ENCODE measurements around the gene EDAR.

EDAR gene

GRCh38 chr2:108919571-108920373 lies 69.2 kb downstream of the EDAR start:
- no peak overlapping the region for H3K27ac ChIP-seq (ENCODE audit: low read depth, low read length)
- no peaks in the 10 kb centered on the region for H3K27me3 ChIP-seq (ENCODE audit: control insufficient read depth in 1 of 2, insufficient read depth in 2 of 2, low read length in 2 of 2)
- no peaks in the 10 kb centered on the region for H3K36me3 ChIP-seq (ENCODE audit: insufficient read depth, low read length)
- no peak overlapping the region for H3K9ac ChIP-seq (ENCODE audit: low read length)
- no peak overlapping the region for H3K4me3 ChIP-seq (ENCODE audit: low read depth in 1 of 2, low read length in 2 of 2)
- H3K9me3 ChIP-seq (ENCODE audit: low read length): no peaks in the 10 kb centered on the region
- H3K4me1 ChIP-seq (ENCODE audit: insufficient read depth, low read length): peaks cover 49% of the 10 kb centered on the region

- Histone ChIP-seq H3K4me3 (ENCODE audit: low read depth in 1 of 2, low read length in 2 of 2) (no peak overlapping the region), H3K9ac (ENCODE audit: low read length) (no peak overlapping the region), H3K27me3 (ENCODE audit: control insufficient read depth in 1 of 2, insufficient read depth in 2 of 2, low read length in 2 of 2) (no peaks in the 10 kb centered on the region), H3K27ac (ENCODE audit: low read depth, low read length) (no peak overlapping the region), H3K36me3 (ENCODE audit: insufficient read depth, low read length) (no peaks in the 10 kb centered on the region), H3K4me1 (ENCODE audit: insufficient read depth, low read length) (peaks cover 43% of the 10 kb centered on the region), H3K9me3 (ENCODE audit: low read length) (no peaks in the 10 kb centered on the region)
These were observed 70.1 kb downstream of the EDAR start for GRCh38 chr2:108918941-108919341.

- H3K36me3 ChIP-seq (ENCODE audit: insufficient read depth, low read length): no peaks in the 10 kb centered on the region
- peaks cover 36% of the 10 kb centered on the region for H3K4me1 ChIP-seq (ENCODE audit: insufficient read depth, low read length)
- no peak overlapping the region for H3K9ac ChIP-seq (ENCODE audit: low read length)
- no peak overlapping the region for H3K27ac ChIP-seq (ENCODE audit: low read depth, low read length)
- H3K4me3 ChIP-seq (ENCODE audit: low read depth in 1 of 2, low read length in 2 of 2): no peak overlapping the region
- H3K9me3 ChIP-seq (ENCODE audit: low read length): no peaks in the 10 kb centered on the region
- H3K27me3 ChIP-seq (ENCODE audit: control insufficient read depth in 1 of 2, insufficient read depth in 2 of 2, low read length in 2 of 2): no peaks in the 10 kb centered on the region
These were observed 70.7 kb downstream of the EDAR start for GRCh38 chr2:108918156-108918874.

GRCh38 chr2:108917526-108917925 lies 71.5 kb downstream of the EDAR start:
- Histone ChIP-seq H3K4me3 (ENCODE audit: low read depth in 1 of 2, low read length in 2 of 2) (no peak overlapping the region), H3K9me3 (ENCODE audit: low read length) (no peaks in the 10 kb centered on the region), H3K27me3 (ENCODE audit: control insufficient read depth in 1 of 2, insufficient read depth in 2 of 2, low read length in 2 of 2) (no peaks in the 10 kb centered on the region), H3K9ac (ENCODE audit: low read length) (no peak overlapping the region), H3K27ac (ENCODE audit: low read depth, low read length) (peak overlapping the region; percentile 7), H3K36me3 (ENCODE audit: insufficient read depth, low read length) (no peaks in the 10 kb centered on the region), H3K4me1 (ENCODE audit: insufficient read depth, low read length) (peaks cover 28% of the 10 kb centered on the region)

- no peak overlapping the region for H3K4me3 ChIP-seq (ENCODE audit: low read depth in 1 of 2, low read length in 2 of 2)
- no peaks in the 10 kb centered on the region for H3K36me3 ChIP-seq (ENCODE audit: insufficient read depth, low read length)
- peaks cover 22% of the 10 kb centered on the region for H3K4me1 ChIP-seq (ENCODE audit: insufficient read depth, low read length)
- no peak overlapping the region for H3K9ac ChIP-seq (ENCODE audit: low read length)
- H3K9me3 ChIP-seq (ENCODE audit: low read length): no peaks in the 10 kb centered on the region
- no peaks in the 10 kb centered on the region for H3K27me3 ChIP-seq (ENCODE audit: control insufficient read depth in 1 of 2, insufficient read depth in 2 of 2, low read length in 2 of 2)
- H3K27ac ChIP-seq (ENCODE audit: low read depth, low read length): peak overlapping the region; percentile 27
These were observed 72.1 kb downstream of the EDAR start for GRCh38 chr2:108916796-108917421.

GRCh38 chr2:108916122-108916795 lies 72.8 kb downstream of the EDAR start:
- Histone ChIP-seq H3K36me3 (ENCODE audit: insufficient read depth, low read length) (no peaks in the 10 kb centered on the region), H3K9me3 (ENCODE audit: low read length) (no peaks in the 10 kb centered on the region), H3K9ac (ENCODE audit: low read length) (no peak overlapping the region), H3K4me3 (ENCODE audit: low read depth in 1 of 2, low read length in 2 of 2) (no peak overlapping the region), H3K4me1 (ENCODE audit: insufficient read depth, low read length) (peaks cover 18% of the 10 kb centered on the region), H3K27me3 (ENCODE audit: control insufficient read depth in 1 of 2, insufficient read depth in 2 of 2, low read length in 2 of 2) (no peaks in the 10 kb centered on the region), H3K27ac (ENCODE audit: low read depth, low read length) (peak overlapping the region; percentile 27)

- Histone ChIP-seq H3K9me3 (ENCODE audit: low read length) (no peaks in the 10 kb centered on the region), H3K36me3 (ENCODE audit: insufficient read depth, low read length) (no peaks in the 10 kb centered on the region), H3K9ac (ENCODE audit: low read length) (no peak overlapping the region), H3K4me3 (ENCODE audit: low read depth in 1 of 2, low read length in 2 of 2) (no peak overlapping the region), H3K27me3 (ENCODE audit: control insufficient read depth in 1 of 2, insufficient read depth in 2 of 2, low read length in 2 of 2) (no peaks in the 10 kb centered on the region), H3K27ac (ENCODE audit: low read depth, low read length) (no peak overlapping the region), H3K4me1 (ENCODE audit: insufficient read depth, low read length) (peaks cover 12% of the 10 kb centered on the region)
These were observed 76.5 kb downstream of the EDAR start for GRCh38 chr2:108912629-108912902.

- Histone ChIP-seq H3K27ac (ENCODE audit: low read depth, low read length) (no peak overlapping the region), H3K27me3 (ENCODE audit: control insufficient read depth in 1 of 2, insufficient read depth in 2 of 2, low read length in 2 of 2) (no peaks in the 10 kb centered on the region), H3K4me3 (ENCODE audit: low read depth in 1 of 2, low read length in 2 of 2) (no peak overlapping the region), H3K9ac (ENCODE audit: low read length) (no peak overlapping the region), H3K4me1 (ENCODE audit: insufficient read depth, low read length) (peaks cover 6% of the 10 kb centered on the region), H3K9me3 (ENCODE audit: low read length) (no peaks in the 10 kb centered on the region), H3K36me3 (ENCODE audit: insufficient read depth, low read length) (no peaks in the 10 kb centered on the region)
These were observed 77.0 kb downstream of the EDAR start for GRCh38 chr2:108911807-108912628.

GRCh38 chr2:108911401-108911800 lies 77.6 kb downstream of the EDAR start:
- Histone ChIP-seq H3K9me3 (ENCODE audit: low read length) (no peaks in the 10 kb centered on the region), H3K27ac (ENCODE audit: low read depth, low read length) (no peak overlapping the region), H3K36me3 (ENCODE audit: insufficient read depth, low read length) (no peaks in the 10 kb centered on the region), H3K27me3 (ENCODE audit: control insufficient read depth in 1 of 2, insufficient read depth in 2 of 2, low read length in 2 of 2) (no peaks in the 10 kb centered on the region), H3K9ac (ENCODE audit: low read length) (no peak overlapping the region), H3K4me3 (ENCODE audit: low read depth in 1 of 2, low read length in 2 of 2) (no peak overlapping the region), H3K4me1 (ENCODE audit: insufficient read depth, low read length) (peaks cover under 1% of the 10 kb centered on the region)

- Histone ChIP-seq H3K4me3 (ENCODE audit: low read depth in 1 of 2, low read length in 2 of 2) (no peak overlapping the region), H3K36me3 (ENCODE audit: insufficient read depth, low read length) (no peaks in the 10 kb centered on the region), H3K27ac (ENCODE audit: low read depth, low read length) (no peak overlapping the region)
These were observed 78.3 kb downstream of the EDAR start for GRCh38 chr2:108910541-108911396.

More at GRCh38 chr2:108910541-108911396, 78.3 kb downstream of the EDAR start:
- no peak overlapping the region for H3K9ac ChIP-seq (ENCODE audit: low read length)
- H3K4me1 ChIP-seq (ENCODE audit: insufficient read depth, low read length): peaks cover under 1% of the 10 kb centered on the region
- no peaks in the 10 kb centered on the region for H3K9me3 ChIP-seq (ENCODE audit: low read length)
- H3K27me3 ChIP-seq (ENCODE audit: control insufficient read depth in 1 of 2, insufficient read depth in 2 of 2, low read length in 2 of 2): no peaks in the 10 kb centered on the region

Measured in muscle layer of colon (tissue), 2 donors.